Occipital lobe (tissue), 1 donor: Measurements from ENCODE around the gene LDLRAD1. TPM values are rescaled to one million over a fixed set of nuclear protein-coding genes. Genes with fewer than 3 reads are reported as not detected.

Source experiments
- total RNA-seq: library from RNA; depleted of rRNA; stranded (reverse); fragments of >200 nt; gene quantifications from one replicate; pipeline ENCODE4 v1.2.3, GENCODE V29; 2014

The LDLRAD1 gene
- total RNA-seq, 1 donor from 2014 or later = not detected

Other genes with a start within 250 kb of the LDLRAD1 start
- gene NDC1, start 179.9 kb downstream of the LDLRAD1 start, total RNA-seq = 50.4 TPM
- gene YIPF1, start 128.4 kb downstream of the LDLRAD1 start, total RNA-seq = 13.7 TPM
- gene DIO1, start 124.0 kb downstream of the LDLRAD1 start, total RNA-seq = not detected
- 21.2 TPM for gene IFT25, start 72.5 kb downstream of the LDLRAD1 start, total RNA-seq
- 23.1 TPM for gene LRRC42, start 71.8 kb downstream of the LDLRAD1 start, total RNA-seq
- gene TMEM59, start 35.0 kb upstream of the LDLRAD1 start, total RNA-seq = 122 TPM
- gene TCEANC2, start 35.4 kb upstream of the LDLRAD1 start, total RNA-seq = 7.0 TPM
- gene CDCP2, start 134.8 kb upstream of the LDLRAD1 start, total RNA-seq = not detected
- gene CYB5RL, start 181.8 kb upstream of the LDLRAD1 start, total RNA-seq = 4.4 TPM
- gene MRPL37, start 182.0 kb upstream of the LDLRAD1 start, total RNA-seq = 29.2 TPM